SH-SY5Y (cell line): Measurements from ENCODE around the gene F2RL2.

Experiments used
- GATA2 ChIP-seq: IDR thresholded peaks from 2 replicates; pipeline ENCODE4 v1.6.1; 2011; ENCODE audit warnings: mild to moderate bottlenecking, low read depth, low read length
- GATA3 ChIP-seq: IDR thresholded peaks from 2 replicates; pipeline ENCODE4 v1.6.1; 2011; ENCODE audit warnings: low read depth, mild to moderate bottlenecking, low read length, moderate library complexity

DNA sequence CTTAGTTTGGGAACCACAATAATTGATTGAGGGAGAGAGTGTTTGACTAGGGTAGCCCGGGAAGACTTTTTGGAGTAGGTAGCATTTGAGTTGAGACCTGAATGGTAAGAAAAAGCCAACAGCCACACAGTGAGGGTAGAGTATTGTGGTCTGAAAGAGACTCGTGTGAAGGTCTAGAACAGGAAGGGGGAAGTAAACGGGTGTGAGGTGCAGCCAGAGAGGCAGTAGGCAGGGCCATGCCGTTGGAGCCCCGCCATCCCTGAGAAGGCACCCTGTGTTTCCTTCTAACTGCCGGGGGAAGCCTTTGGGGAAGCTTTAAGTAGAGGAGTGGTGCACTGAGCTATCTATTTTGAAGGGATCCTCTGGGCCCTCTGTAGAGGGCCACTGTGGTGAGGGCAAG is 3.5 kb upstream of the F2RL2 start:
- TF ChIP-seq GATA2 (no peak), GATA3 (no peak)
